ENCODE data around the gene BCAR1. TPM values are rescaled to one million over a fixed set of nuclear protein-coding genes. Genes with fewer than 3 reads are reported as not detected.

Gene BCAR1
- total and polyA plus RNA-seq, 2 experiments from 2014 or later = 37.9 to 140 TPM

DNA sequence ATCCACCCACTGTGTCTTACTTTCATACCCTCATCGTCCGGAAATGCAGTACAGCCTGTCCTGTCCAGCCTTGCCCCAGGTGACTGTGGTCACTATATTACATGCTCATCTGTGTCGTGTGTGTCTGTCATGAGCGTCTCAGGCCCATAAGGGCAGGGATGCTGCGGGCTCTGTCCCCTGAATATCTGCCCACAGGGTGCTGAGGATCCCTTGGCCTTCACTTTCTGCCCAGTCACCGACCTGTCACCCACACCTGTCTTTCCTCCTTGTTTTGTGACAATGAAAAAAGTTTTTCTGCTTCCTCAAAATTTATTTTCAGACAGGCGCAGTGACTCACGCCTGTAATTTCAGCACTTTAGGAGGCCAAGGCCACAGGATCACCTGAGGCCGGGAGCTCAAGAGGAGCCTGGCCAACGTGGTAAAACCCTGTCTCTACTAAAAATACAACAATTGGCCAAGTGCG is 34.0 kb downstream of the BCAR1 start:
- Histone ChIP-seq H3F3A (replicated peaks; ENCODE audit: low read depth) (no peaks in the 10 kb centered on the region), H3K27ac (ENCODE audit: low read depth) (no peak overlapping the region), H4K20me1 (replicated peaks; ENCODE audit: insufficient read depth) (no peaks in the 10 kb centered on the region), H3K9me2 (ENCODE audit: insufficient read depth) (no peaks in the 10 kb centered on the region), H3K4me1 (ENCODE audit: insufficient read depth) (no peaks in the 10 kb centered on the region), H3K79me2 (replicated peaks; ENCODE audit: insufficient read depth) (no peaks in the 10 kb centered on the region), H3K4me2 (no peak overlapping the region), H3K4me3 (no peak overlapping the region), H3K36me3 (ENCODE audit: insufficient read depth) (no peaks in the 10 kb centered on the region), H2AFZ (no peak overlapping the region), H3K27me3 (ENCODE audit: insufficient read depth) (no peaks in the 10 kb centered on the region)
- DNase-seq (ENCODE audit: low spot score) = no peak
- Mint-ChIP-seq H3K4me1 (0 out of 3 replicates have a peak, but pooled peaks cover 3% of the 10 kb centered on the region), H3K27me3 (ENCODE audit: insufficient read depth, low read depth, poor library complexity) (peaks cover 2% of the 10 kb centered on the region), H3K4me3 (no peak overlapping the region), H3K27ac (no peak overlapping the region; the same call in 1 of the 2 replicates), H3K9me3 (no peaks in the 10 kb centered on the region; the same call in 2 of the 3 replicates), H3K36me3 (ENCODE audit: low read depth) (no peaks in the 10 kb centered on the region)
- no peak for TF ChIP-seq NANOG (IDR thresholded peaks at IDR 0.05; ENCODE audit: borderline replicate concordance)
- no peak for TF ChIP-seq STAT1 (IDR thresholded peaks at IDR 0.05; ENCODE audit: unreplicated experiment)
- no peak for TF ChIP-seq ZNF114 (CRISPR knock-in tag; IDR thresholded peaks at IDR 0.05)
- TF ChIP-seq, protein P1, sequence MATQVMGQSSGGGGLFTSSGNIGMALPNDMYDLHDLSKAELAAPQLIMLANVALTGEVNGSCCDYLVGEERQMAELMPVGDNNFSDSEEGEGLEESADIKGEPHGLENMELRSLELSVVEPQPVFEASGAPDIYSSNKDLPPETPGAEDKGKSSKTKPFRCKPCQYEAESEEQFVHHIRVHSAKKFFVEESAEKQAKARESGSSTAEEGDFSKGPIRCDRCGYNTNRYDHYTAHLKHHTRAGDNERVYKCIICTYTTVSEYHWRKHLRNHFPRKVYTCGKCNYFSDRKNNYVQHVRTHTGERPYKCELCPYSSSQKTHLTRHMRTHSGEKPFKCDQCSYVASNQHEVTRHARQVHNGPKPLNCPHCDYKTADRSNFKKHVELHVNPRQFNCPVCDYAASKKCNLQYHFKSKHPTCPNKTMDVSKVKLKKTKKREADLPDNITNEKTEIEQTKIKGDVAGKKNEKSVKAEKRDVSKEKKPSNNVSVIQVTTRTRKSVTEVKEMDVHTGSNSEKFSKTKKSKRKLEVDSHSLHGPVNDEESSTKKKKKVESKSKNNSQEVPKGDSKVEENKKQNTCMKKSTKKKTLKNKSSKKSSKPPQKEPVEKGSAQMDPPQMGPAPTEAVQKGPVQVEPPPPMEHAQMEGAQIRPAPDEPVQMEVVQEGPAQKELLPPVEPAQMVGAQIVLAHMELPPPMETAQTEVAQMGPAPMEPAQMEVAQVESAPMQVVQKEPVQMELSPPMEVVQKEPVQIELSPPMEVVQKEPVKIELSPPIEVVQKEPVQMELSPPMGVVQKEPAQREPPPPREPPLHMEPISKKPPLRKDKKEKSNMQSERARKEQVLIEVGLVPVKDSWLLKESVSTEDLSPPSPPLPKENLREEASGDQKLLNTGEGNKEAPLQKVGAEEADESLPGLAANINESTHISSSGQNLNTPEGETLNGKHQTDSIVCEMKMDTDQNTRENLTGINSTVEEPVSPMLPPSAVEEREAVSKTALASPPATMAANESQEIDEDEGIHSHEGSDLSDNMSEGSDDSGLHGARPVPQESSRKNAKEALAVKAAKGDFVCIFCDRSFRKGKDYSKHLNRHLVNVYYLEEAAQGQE (IDR thresholded peaks at IDR 0.05; ENCODE audit: unreplicated experiment) = no peak
- TF ChIP-seq JUNB (IDR thresholded peaks at IDR 0.05; ENCODE audit: unreplicated experiment) = no peak
- ATAC-seq = no peak

DNA sequence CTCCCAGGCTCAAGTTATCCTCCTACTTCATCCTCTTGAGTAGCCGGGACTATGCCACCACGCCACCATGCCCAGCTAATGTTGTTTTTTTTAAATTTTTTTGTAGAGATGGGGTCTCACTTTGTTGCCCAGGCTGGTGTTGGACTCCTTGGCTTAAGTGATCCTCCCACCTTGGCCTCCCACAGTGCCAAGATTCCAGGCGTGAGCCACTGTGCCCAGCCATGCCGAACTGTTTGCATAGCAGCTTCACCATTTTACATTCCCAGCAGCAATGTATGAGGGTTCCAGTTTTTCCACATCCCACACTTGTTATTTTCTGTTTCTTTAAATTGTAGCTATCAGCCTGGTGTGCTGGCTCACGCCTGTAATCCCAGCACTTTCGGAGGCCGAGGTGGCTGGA is 34.8 kb downstream of the BCAR1 start:
- TF ChIP-seq STAT1 (IDR thresholded peaks at IDR 0.05; ENCODE audit: unreplicated experiment) (no peak), EZH2 (IDR thresholded peaks at IDR 0.05; ENCODE audit: low read depth, unreplicated experiment) (no peak), JUNB (IDR thresholded peaks at IDR 0.05; ENCODE audit: unreplicated experiment) (no peak), POLR2AphosphoS5 (IDR thresholded peaks at IDR 0.05; ENCODE audit: low read depth) (no peak), CREB1 (CRISPR knock-in tag; IDR thresholded peaks at IDR 0.05; ENCODE audit: low read depth) (no peak), ZNF331 (CRISPR knock-in tag; IDR thresholded peaks at IDR 0.05; ENCODE audit: low read depth) (no peak)
- TF ChIP-seq, protein P2, sequence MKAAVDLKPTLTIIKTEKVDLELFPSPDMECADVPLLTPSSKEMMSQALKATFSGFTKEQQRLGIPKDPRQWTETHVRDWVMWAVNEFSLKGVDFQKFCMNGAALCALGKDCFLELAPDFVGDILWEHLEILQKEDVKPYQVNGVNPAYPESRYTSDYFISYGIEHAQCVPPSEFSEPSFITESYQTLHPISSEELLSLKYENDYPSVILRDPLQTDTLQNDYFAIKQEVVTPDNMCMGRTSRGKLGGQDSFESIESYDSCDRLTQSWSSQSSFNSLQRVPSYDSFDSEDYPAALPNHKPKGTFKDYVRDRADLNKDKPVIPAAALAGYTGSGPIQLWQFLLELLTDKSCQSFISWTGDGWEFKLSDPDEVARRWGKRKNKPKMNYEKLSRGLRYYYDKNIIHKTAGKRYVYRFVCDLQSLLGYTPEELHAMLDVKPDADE (IDR thresholded peaks at IDR 0.05) = no peak
- TF ChIP-seq, protein P3, sequence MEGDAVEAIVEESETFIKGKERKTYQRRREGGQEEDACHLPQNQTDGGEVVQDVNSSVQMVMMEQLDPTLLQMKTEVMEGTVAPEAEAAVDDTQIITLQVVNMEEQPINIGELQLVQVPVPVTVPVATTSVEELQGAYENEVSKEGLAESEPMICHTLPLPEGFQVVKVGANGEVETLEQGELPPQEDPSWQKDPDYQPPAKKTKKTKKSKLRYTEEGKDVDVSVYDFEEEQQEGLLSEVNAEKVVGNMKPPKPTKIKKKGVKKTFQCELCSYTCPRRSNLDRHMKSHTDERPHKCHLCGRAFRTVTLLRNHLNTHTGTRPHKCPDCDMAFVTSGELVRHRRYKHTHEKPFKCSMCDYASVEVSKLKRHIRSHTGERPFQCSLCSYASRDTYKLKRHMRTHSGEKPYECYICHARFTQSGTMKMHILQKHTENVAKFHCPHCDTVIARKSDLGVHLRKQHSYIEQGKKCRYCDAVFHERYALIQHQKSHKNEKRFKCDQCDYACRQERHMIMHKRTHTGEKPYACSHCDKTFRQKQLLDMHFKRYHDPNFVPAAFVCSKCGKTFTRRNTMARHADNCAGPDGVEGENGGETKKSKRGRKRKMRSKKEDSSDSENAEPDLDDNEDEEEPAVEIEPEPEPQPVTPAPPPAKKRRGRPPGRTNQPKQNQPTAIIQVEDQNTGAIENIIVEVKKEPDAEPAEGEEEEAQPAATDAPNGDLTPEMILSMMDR (conservative IDR thresholded peaks at IDR 0.05; ENCODE audit: low read depth in 2 of 2) = no peak
- Mint-ChIP-seq H3K27ac (no peak overlapping the region), H3K36me3 (ENCODE audit: low read depth) (no peaks in the 10 kb centered on the region), H3K9me3 (no peaks in the 10 kb centered on the region; the same call in 2 of the 3 replicates), H3K4me3 (no peak overlapping the region), H3K27me3 (ENCODE audit: insufficient read depth, low read depth, poor library complexity) (peaks cover 4% of the 10 kb centered on the region), H3K4me1 (0 out of 3 replicates have a peak, but pooled peaks cover 3% of the 10 kb centered on the region)
- H3K4me3 ChIP-seq = no peak overlapping the region
- no peaks in the 10 kb centered on the region for H3K4me1 ChIP-seq (ENCODE audit: insufficient read depth)
- no peak overlapping the region for H2AFZ ChIP-seq
- no peaks in the 10 kb centered on the region for H4K20me1 ChIP-seq (replicated peaks; ENCODE audit: insufficient read depth)
- no peak overlapping the region for H3K27ac ChIP-seq (ENCODE audit: low read depth)
- H3K79me2 ChIP-seq (replicated peaks; ENCODE audit: insufficient read depth) = no peaks in the 10 kb centered on the region
- H3K4me2 ChIP-seq = no peak overlapping the region
- no peak for ATAC-seq
- no peaks in the 10 kb centered on the region for H3K9me2 ChIP-seq (ENCODE audit: insufficient read depth)
- no peak for DNase-seq (ENCODE audit: low spot score)
- no peaks in the 10 kb centered on the region for H3K36me3 ChIP-seq (ENCODE audit: insufficient read depth)
- H3K27me3 ChIP-seq (ENCODE audit: insufficient read depth) = no peaks in the 10 kb centered on the region
- no peaks in the 10 kb centered on the region for H3F3A ChIP-seq (replicated peaks; ENCODE audit: low read depth)
